HG02610 (cell line): ENCODE results near the gene MAPKAP1.
"Not testable (repeated sequence)": the region's sequence is repeated elsewhere in the genome, so short reads cannot be mapped to it uniquely, and the experiment has no call there.

Experiments used
- ATAC-seq: cut with Tn5 transposase; IDR thresholded peaks from one replicate; pipeline ENCODE4 v1.9.1; 2021; ENCODE audit warnings: mild to moderate bottlenecking, moderate library complexity; ENCODE audit not compliant: unreplicated experiment

The MAPKAP1 gene

GRCh38 chr9:125571824-125572223 lies 135.2 kb downstream of the MAPKAP1 start:
- not testable (repeated sequence) for ATAC-seq

GRCh38 chr9:125570246-125570645 lies 136.8 kb downstream of the MAPKAP1 start:
- no peak for ATAC-seq

- ATAC-seq, result no peak
Measured at GRCh38 chr9:125568621-125569020, 138.4 kb downstream of the MAPKAP1 start.

GRCh38 chr9:125566051-125566450 lies 141.0 kb downstream of the MAPKAP1 start:
- not testable (repeated sequence) for ATAC-seq

- ATAC-seq, result no peak
Measured at GRCh38 chr9:125565126-125565525, 141.9 kb downstream of the MAPKAP1 start.

GRCh38 chr9:125564631-125565030 lies 142.4 kb downstream of the MAPKAP1 start:
- no peak for ATAC-seq

- ATAC-seq, result peak; percentile 69
Measured at GRCh38 chr9:125561509-125562148, 145.4 kb downstream of the MAPKAP1 start.

GRCh38 chr9:125559894-125560293 lies 147.1 kb downstream of the MAPKAP1 start:
- ATAC-seq, result no peak

GRCh38 chr9:125559194-125559593 lies 147.8 kb downstream of the MAPKAP1 start:
- no peak for ATAC-seq

GRCh38 chr9:125558453-125559092 lies 148.4 kb downstream of the MAPKAP1 start:
- no peak for ATAC-seq

- no peak for ATAC-seq
Measured at GRCh38 chr9:125556046-125556721, 150.8 kb downstream of the MAPKAP1 start.

GRCh38 chr9:125554726-125555125 lies 152.3 kb downstream of the MAPKAP1 start:
- ATAC-seq, result no peak

- no peak for ATAC-seq
Measured at GRCh38 chr9:125551781-125552180, 155.2 kb downstream of the MAPKAP1 start.

GRCh38 chr9:125549891-125550885 lies 156.8 kb downstream of the MAPKAP1 start:
- ATAC-seq, result no peak

- no peak for ATAC-seq
Measured at GRCh38 chr9:125549465-125549871, 157.5 kb downstream of the MAPKAP1 start.

- no peak for ATAC-seq
Measured at GRCh38 chr9:125549039-125549438, 158.0 kb downstream of the MAPKAP1 start.

GRCh38 chr9:125548141-125548540 lies 158.9 kb downstream of the MAPKAP1 start:
- ATAC-seq, result no peak

- ATAC-seq, result no peak
Measured at GRCh38 chr9:125547368-125547767, 159.6 kb downstream of the MAPKAP1 start.

- no peak for ATAC-seq
Measured at GRCh38 chr9:125545845-125546244, 161.2 kb downstream of the MAPKAP1 start.

GRCh38 chr9:125544988-125545651 lies 161.9 kb downstream of the MAPKAP1 start:
- no peak for ATAC-seq
